ENCODE results near the gene KRT4.

KRT4 gene

GRCh38 chr12:52832985-52833905 lies 19.3 kb upstream of the KRT4 start:
- Mint-ChIP-seq H3K27ac (no peak overlapping the region), H3K9me3 (no peaks in the 10 kb centered on the region), H3K4me1 (ENCODE audit: low read depth) (peaks cover 28% of the 10 kb centered on the region), H3K4me3 (no peak overlapping the region), H3K36me3 (ENCODE audit: low read depth) (no peaks in the 10 kb centered on the region), H3K27me3 (peaks cover 11% of the 10 kb centered on the region)
- intact Hi-C loops (cut with micrococcal nuclease), result no loop called here

DNA sequence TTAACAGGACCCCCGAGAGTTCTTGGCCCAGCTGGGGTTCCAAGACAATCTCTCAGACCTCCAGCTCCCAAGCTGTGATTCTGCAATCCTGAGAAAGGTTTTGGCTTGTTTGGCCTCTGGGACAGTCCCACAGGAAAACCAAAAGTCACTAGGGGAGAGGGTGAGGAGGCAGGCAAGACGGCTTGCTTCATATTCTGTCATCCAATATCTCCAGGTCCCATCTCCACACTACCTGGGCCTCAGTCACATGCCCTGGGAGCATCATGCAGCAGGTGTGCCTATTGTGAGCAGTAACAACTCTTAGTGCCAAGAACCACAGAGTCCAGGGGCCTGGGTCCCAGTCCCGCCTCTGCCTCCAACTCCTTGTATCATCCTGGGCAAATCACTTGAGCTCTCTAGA lies 18.5 kb upstream of the KRT4 start:
- no peaks in the 10 kb centered on the region for H3K9me3 Mint-ChIP-seq
- H3K27ac Mint-ChIP-seq, result no peak overlapping the region
- H3K4me1 Mint-ChIP-seq (ENCODE audit: low read depth), result peaks cover 22% of the 10 kb centered on the region
- H3K27me3 Mint-ChIP-seq, result peaks cover 8% of the 10 kb centered on the region
- no peaks in the 10 kb centered on the region for H3K36me3 Mint-ChIP-seq (ENCODE audit: low read depth)
- no peak overlapping the region for H3K4me3 Mint-ChIP-seq
- intact Hi-C loops (cut with micrococcal nuclease), result no loop called here

DNA sequence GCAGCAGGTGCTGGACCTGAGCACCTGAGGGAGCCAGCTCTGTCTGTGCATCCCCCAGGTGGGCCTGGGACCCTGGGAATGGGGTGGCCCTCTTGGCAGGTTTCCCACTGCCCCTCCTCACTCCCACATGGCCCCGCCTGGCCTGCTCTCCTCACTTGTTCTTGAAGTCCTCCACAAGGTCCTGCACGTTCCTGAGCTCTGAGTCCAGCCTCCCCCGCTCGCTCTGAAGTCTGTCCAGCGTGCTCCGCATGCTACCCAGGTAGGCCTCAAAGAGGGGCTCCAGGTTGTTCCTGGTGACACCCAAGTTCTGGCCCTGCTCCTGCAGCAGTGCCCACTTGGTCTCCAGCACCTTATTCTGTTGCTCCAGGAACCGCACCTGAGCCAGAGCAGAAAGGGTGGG lies 17.3 kb upstream of the KRT4 start:
- Mint-ChIP-seq H3K9me3 (no peaks in the 10 kb centered on the region), H3K4me1 (ENCODE audit: low read depth) (peaks cover 17% of the 10 kb centered on the region), H3K36me3 (ENCODE audit: low read depth) (no peaks in the 10 kb centered on the region), H3K27me3 (peaks cover 3% of the 10 kb centered on the region), H3K4me3 (no peak overlapping the region), H3K27ac (no peak overlapping the region)
- intact Hi-C loops (cut with micrococcal nuclease), result no loop called here

DNA sequence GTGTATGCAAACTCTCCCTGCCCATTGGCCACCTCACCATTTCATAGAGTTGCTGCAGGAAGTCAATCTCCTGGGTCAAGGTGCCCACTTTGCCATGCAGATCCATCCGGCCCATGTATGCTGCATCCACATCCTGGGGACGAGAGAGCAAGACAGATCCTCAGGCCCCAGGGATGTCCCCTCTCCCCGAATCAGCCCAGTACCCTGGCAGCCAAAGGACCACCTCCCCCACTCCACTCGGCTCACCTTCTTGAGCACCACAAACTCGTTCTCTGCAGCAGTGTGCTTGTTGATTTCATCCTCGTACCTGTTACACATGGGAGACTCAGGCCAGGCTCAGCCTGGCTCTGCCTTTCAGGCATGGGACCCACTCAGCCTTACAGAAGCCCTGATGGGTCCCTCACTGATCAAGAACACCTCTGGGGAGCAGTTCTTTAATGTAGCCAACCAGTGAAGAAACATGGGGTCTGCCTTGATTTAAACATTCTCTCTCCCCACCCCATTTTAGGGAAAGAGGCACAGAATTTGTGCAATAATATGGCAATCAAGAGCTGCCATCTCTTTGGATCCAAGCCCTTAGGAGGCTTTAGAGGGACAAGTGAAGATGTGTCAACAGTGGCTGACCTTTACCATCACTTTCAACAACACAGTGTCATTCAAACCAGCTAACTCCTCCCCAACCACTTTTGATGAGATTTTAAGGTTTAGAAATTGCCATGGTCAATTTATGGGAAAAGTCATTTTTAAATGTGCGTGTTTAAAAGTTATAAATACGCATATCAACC lies 16.3 kb upstream of the KRT4 start:
- Mint-ChIP-seq H3K9me3 (no peaks in the 10 kb centered on the region), H3K4me1 (ENCODE audit: low read depth) (peaks cover 11% of the 10 kb centered on the region), H3K36me3 (ENCODE audit: low read depth) (no peaks in the 10 kb centered on the region), H3K27me3 (peaks cover 3% of the 10 kb centered on the region), H3K4me3 (no peak overlapping the region), H3K27ac (no peak overlapping the region)
- intact Hi-C loops (cut with micrococcal nuclease), result no loop called here

GRCh38 chr12:52828591-52829021 lies 14.7 kb upstream of the KRT4 start:
- H3K4me1 Mint-ChIP-seq (ENCODE audit: low read depth), result peaks cover 11% of the 10 kb centered on the region
- intact Hi-C loops (cut with micrococcal nuclease), result no loop called here
- H3K27me3 Mint-ChIP-seq, result peaks cover 3% of the 10 kb centered on the region
- H3K27ac Mint-ChIP-seq, result no peak overlapping the region
- H3K9me3 Mint-ChIP-seq, result no peaks in the 10 kb centered on the region
- H3K36me3 Mint-ChIP-seq (ENCODE audit: low read depth), result no peaks in the 10 kb centered on the region
- no peak overlapping the region for H3K4me3 Mint-ChIP-seq

DNA sequence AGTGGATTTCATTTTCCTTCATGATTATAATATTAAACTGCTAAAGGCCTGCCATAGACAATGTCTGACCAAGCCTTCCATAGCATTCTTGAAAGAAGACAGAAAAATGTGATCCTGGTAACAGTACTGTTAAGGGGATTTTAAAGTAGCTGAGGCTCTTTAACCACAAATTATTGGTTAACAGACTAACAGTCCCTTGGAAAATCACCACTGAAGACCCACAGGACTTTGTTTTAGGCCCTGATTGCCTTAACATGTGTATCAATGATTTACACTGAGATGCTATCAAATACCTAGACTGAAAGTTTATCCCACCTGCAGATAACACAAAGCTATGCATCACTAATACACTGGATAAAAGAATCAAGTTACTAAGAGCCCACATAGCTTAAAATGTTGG lies 14.2 kb upstream of the KRT4 start:
- peaks cover 11% of the 10 kb centered on the region for H3K4me1 Mint-ChIP-seq (ENCODE audit: low read depth)
- H3K27me3 Mint-ChIP-seq, result peaks cover 4% of the 10 kb centered on the region
- H3K9me3 Mint-ChIP-seq, result no peaks in the 10 kb centered on the region
- intact Hi-C loops (cut with micrococcal nuclease), result no loop called here
- no peak overlapping the region for H3K27ac Mint-ChIP-seq
- H3K4me3 Mint-ChIP-seq, result no peak overlapping the region
- no peaks in the 10 kb centered on the region for H3K36me3 Mint-ChIP-seq (ENCODE audit: low read depth)

- Mint-ChIP-seq H3K4me1 (ENCODE audit: low read depth) (peaks cover 11% of the 10 kb centered on the region), H3K27me3 (peaks cover 8% of the 10 kb centered on the region), H3K4me3 (no peak overlapping the region), H3K36me3 (ENCODE audit: low read depth) (no peaks in the 10 kb centered on the region), H3K27ac (no peak overlapping the region), H3K9me3 (no peaks in the 10 kb centered on the region)
- intact Hi-C loops (cut with micrococcal nuclease), result no loop called here
These were observed 13.7 kb upstream of the KRT4 start for GRCh38 chr12:52827499-52828090.

DNA sequence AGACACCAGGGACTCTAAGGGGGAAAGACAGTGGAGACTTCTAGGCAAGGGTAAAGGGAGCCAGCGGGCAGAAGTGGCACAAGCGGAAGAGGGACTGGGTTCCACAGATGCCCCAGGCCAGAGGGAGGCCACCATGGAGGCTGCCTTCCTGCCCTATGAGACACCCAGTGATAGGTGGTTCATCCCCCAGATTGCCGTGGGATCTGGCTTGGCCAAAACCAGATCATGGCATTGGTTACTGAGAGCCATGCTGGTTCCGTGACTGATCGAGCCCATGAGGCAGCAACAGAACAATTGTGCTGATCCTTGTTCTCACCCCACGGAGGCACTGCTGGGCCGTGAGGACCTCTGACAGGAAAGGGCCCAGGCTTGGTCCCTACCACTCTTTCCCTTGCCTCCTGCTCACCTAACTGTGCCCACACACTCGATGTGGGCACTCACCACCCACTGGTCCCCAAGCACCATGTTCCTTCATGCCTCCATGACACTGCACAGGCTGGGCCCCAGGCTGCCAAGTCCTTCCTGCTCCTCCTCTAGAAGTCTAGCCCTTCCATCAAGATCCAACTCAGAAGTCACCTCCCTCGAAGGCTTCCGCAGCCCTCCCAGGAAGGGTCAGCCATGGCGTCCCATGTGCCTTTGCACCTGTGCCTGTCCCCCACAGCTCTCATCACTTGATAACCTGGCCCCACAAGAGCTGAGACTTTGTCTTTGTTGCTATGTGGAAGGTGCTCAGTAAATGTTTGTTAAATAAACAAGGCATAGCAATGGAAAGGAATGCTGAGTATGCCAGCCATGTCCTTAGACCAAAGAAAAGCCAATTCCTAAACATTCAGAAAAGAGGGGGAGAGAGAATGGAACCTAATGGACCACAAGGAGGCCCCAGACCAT lies 12.9 kb upstream of the KRT4 start:
- intact Hi-C loops (cut with micrococcal nuclease), result no loop called here
- Mint-ChIP-seq H3K27me3 (peaks cover 10% of the 10 kb centered on the region), H3K4me1 (ENCODE audit: low read depth) (peaks cover 11% of the 10 kb centered on the region)

DNA sequence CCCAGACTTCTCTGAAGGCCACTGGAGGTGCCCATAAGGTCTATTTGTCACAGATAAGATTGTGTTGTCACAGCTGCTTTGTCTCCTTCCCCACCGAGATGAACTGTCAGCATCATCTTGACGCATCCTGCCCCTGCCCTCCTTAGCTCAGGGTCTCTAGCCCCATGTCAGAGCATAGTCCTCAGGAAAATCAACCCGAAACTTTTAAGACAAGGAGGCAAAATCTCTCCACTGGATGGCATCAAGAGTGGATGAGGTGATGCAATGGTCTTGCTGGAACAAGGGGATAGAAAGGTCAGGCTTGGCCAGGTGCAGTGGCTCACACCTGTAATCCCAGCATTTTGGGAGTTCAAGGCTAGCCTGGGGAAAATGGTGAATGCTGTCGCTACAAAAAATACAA lies 12.0 kb upstream of the KRT4 start:
- Mint-ChIP-seq H3K4me1 (ENCODE audit: low read depth) (peaks cover 11% of the 10 kb centered on the region), H3K27ac (no peak overlapping the region), H3K36me3 (ENCODE audit: low read depth) (no peaks in the 10 kb centered on the region), H3K4me3 (no peak overlapping the region), H3K27me3 (peaks cover 10% of the 10 kb centered on the region), H3K9me3 (no peaks in the 10 kb centered on the region)
- intact Hi-C loops (cut with micrococcal nuclease), result no loop called here

More for the DNA sequence above, 12.9 kb upstream of the KRT4 start:
- H3K4me3 Mint-ChIP-seq, result no peak overlapping the region
- no peaks in the 10 kb centered on the region for H3K36me3 Mint-ChIP-seq (ENCODE audit: low read depth)
- H3K9me3 Mint-ChIP-seq, result no peaks in the 10 kb centered on the region
- no peak overlapping the region for H3K27ac Mint-ChIP-seq

DNA sequence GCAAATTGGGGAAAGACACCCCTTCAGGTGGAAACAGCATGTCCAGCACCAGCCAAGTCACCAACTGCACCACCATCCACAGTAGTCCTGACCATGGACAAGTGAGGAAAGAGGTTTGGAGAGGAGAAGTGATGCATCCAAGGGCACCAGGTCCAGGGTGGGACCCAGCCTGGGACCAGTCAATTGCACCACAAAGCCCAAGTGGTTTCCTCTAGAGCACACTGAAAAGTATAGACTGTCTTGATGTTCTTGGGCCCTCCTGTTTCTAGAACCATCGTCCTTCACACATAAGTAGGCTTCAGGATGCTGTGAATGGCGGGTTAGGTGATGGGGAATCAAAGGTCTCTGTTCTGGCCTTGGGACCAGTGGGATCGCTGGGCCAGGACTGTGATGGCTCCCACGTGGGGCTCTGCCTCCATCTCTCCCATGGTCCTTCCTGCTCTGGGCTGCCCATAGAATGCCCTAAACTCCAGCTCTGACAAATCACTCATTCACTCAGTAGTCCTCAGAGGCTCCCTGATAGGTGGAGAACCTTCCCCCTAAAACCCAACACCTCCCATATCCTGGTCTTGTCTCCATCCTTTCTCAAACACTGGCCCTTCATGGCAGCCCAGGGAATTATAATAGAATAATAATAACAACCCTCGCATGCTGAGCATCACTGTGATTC lies 11.0 kb upstream of the KRT4 start:
- H3K4me3 Mint-ChIP-seq, result no peak overlapping the region
- no peaks in the 10 kb centered on the region for H3K36me3 Mint-ChIP-seq (ENCODE audit: low read depth)
- H3K9me3 Mint-ChIP-seq, result no peaks in the 10 kb centered on the region
- H3K27ac Mint-ChIP-seq, result no peak overlapping the region
- peaks cover 11% of the 10 kb centered on the region for H3K4me1 Mint-ChIP-seq (ENCODE audit: low read depth)
- intact Hi-C loops (cut with micrococcal nuclease), result no loop called here
- peaks cover 10% of the 10 kb centered on the region for H3K27me3 Mint-ChIP-seq

GRCh38 chr12:52823761-52824450 lies 10.0 kb upstream of the KRT4 start:
- Mint-ChIP-seq H3K4me1 (ENCODE audit: low read depth) (peaks cover 5% of the 10 kb centered on the region), H3K9me3 (no peaks in the 10 kb centered on the region), H3K4me3 (no peak overlapping the region), H3K27ac (no peak overlapping the region), H3K36me3 (ENCODE audit: low read depth) (no peaks in the 10 kb centered on the region), H3K27me3 (peaks cover 10% of the 10 kb centered on the region)
- intact Hi-C loops (cut with micrococcal nuclease), result no loop called here

GRCh38 chr12:52822771-52823510 lies 9.0 kb upstream of the KRT4 start:
- Mint-ChIP-seq H3K27me3 (peaks cover 13% of the 10 kb centered on the region), H3K4me1 (ENCODE audit: low read depth) (no peaks in the 10 kb centered on the region), H3K27ac (no peak overlapping the region), H3K4me3 (no peak overlapping the region), H3K36me3 (ENCODE audit: low read depth) (no peaks in the 10 kb centered on the region), H3K9me3 (no peaks in the 10 kb centered on the region)
- intact Hi-C loops (cut with micrococcal nuclease), result no loop called here
